Middle frontal gyrus (tissue), 1 donor: Measurements from ENCODE around the gene NXPE3.

ENCODE experiments used
- DNase-seq: peaks from one replicate; pipeline ENCODE4 v3.0.0-alpha.2; 2015; ENCODE audit warnings: low spot score; ENCODE audit errors: extremely low spot score

Gene NXPE3

GRCh38 chr3:101828691-101829436, 49.9 kb downstream of the NXPE3 start:
- DNase-seq, result no peak

GRCh38 chr3:101829437-101829830, 50.4 kb downstream of the NXPE3 start:
- DNase-seq, result no peak

GRCh38 chr3:101829874-101830273, 50.9 kb downstream of the NXPE3 start:
- DNase-seq, result no peak

DNA sequence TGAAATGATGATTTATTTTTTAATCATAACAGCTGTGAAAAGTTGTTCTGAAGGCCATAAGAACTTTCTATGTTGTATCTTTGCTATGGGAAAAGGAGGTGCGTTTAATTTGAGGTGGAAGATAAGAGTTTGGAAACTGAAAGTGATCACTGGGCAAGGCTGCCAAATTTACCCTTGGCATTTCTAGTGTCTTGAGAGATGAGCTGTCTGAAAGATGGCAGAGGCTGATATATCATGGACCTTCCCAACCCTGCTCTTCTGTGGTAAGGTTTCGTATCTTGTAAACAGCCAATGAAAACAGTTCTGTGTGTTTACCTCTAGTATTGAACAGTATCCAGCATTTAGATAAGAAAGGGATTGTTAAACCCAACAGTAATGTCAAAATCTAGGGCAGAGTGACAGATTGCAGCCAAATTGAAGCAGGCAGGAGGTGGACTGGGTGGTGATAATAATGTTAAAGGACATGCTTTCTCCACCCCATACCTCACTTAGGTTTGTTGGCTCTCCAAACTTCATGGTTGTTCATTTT, 54.5 kb downstream of the NXPE3 start:
- DNase-seq, result no peak

GRCh38 chr3:101835676-101836075, 56.7 kb downstream of the NXPE3 start:
- DNase-seq, result no peak

GRCh38 chr3:101836160-101836559, 57.1 kb downstream of the NXPE3 start:
- DNase-seq, result no peak

GRCh38 chr3:101836652-101837598, 57.9 kb downstream of the NXPE3 start:
- DNase-seq, result no peak

GRCh38 chr3:101838691-101839090, 59.7 kb downstream of the NXPE3 start:
- DNase-seq, result no peak

- DNase-seq, result no peak
Measured at GRCh38 chr3:101840066-101840465, 61.1 kb downstream of the NXPE3 start.

- no peak for DNase-seq
Measured at GRCh38 chr3:101842245-101842934, 63.4 kb downstream of the NXPE3 start.

DNA sequence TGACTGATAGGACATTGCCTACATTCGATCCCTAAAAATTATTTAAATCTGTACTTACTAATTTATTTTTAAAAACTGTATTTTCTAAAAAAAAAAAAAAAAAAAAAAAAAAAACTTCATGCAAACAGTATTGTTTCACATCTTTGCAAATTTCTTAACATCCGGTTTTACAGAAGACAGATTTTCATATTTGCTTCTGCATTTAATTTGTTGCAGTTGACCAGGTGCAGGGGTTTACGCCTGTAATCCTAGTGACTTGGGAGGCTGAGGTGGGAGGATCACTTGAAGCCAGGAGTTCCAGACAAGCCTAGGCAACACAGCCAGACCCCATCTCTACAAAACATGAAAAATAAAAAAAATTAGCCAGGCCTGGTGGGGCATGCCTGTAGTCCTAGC, 63.9 kb downstream of the NXPE3 start:
- no peak for DNase-seq

DNA sequence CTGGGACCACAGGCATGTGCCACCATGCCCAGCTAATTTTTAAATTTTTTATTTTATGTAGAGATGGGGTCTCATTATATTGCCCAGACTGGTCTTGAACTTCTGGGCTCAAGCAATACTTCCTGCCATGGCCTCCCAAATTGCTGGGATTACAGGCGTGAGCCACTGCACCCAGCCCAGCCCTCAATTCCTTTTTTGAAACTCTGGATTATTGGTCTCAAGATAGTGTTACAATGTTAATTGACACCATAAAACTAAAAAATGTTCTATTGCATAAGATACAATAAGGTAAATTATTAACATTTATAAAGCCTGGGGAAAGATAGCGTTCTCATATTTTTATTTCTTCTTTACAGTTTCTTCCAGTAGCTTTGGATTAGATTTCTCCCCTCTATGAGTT, 66.4 kb downstream of the NXPE3 start:
- no peak for DNase-seq

GRCh38 chr3:101846709-101847108, 67.7 kb downstream of the NXPE3 start:
- no peak for DNase-seq

GRCh38 chr3:101847328-101847727, 68.3 kb downstream of the NXPE3 start:
- DNase-seq, result no peak

DNA sequence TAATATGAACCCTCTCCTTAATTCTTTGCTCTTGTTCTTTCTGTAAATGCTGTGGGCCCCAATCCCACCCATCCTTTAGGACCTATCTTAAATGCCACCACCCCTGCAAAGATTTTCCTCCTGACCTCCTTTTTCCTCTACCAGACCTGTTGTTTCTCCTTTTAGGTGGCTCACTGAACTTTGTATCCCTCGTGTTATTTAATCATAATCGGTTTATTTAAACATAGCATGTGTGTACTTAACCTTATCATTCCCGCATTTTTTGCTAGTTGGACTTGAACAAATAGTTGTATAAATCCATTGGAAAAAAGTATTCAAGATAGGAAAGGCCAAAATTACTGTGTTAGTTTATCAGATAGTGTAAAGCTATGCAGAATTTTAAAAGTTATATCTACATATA, 69.3 kb downstream of the NXPE3 start:
- DNase-seq, result no peak

GRCh38 chr3:101848754-101849713, 70.0 kb downstream of the NXPE3 start, which contains the start of gene NFKBIZ:
TSS of gene NFKBIZ (plus strand) at chr3:101849514. CDS start at chr3:101849629, 115 bp downstream.
- DNase-seq, result peak; percentile 72

DNA sequence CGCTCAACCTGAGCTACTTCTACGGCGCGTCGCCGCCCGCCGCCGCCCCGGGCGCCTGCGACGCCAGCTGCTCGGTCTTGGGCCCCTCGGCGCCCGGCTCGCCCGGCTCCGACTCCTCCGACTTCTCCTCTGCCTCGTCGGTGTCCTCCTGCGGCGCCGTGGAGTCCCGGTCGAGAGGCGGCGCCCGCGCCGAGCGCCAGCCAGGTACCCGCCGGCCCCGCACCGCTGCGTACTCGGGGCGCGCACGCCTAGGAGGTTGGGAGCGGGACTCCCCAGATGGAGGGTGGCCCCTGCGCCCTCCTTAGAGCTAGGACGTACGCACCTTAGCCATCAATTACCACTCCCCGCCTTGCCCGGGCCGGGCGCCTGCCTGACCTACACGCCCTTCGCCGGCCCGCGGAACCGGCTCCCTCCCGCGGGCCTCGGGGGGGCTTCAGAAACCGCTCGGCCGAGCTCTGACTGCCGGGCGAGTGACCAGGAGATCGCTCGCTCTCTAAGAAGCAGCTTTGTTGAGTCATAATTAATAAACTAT, 70.8 kb downstream of the NXPE3 start:
- no peak for DNase-seq

- DNase-seq, result no peak
Measured at GRCh38 chr3:101850246-101851051, 71.4 kb downstream of the NXPE3 start.

- DNase-seq, result no peak
Measured at GRCh38 chr3:101851072-101851770, 72.2 kb downstream of the NXPE3 start.
